Testis (tissue), 2 donors: ENCODE measurements around the gene FSTL4.

ENCODE experiments used
- POLR2A ChIP-seq: fragments of 450-650 bp; IDR thresholded peaks from one replicate; pipeline ENCODE4 v1.6.1; 2017; ENCODE audit warnings: antibody characterized with exemption, mild to moderate bottlenecking, moderate library complexity
- TF ChIP-seq, protein P1 (sequence below), 3 experiments: fragments of 450-650 bp in 2 of 3; fragments of 200-600 bp in 1 of 3; sonication (generic) in 1 of 3; IDR thresholded peaks; one replicate each; pipeline ENCODE4 v1.5.1; 2016 to 2019; ENCODE audit warnings: antibody characterized with exemption in 3 of 3, mild to moderate bottlenecking in 2 of 3, moderate library complexity in 1 of 3

DNA sequence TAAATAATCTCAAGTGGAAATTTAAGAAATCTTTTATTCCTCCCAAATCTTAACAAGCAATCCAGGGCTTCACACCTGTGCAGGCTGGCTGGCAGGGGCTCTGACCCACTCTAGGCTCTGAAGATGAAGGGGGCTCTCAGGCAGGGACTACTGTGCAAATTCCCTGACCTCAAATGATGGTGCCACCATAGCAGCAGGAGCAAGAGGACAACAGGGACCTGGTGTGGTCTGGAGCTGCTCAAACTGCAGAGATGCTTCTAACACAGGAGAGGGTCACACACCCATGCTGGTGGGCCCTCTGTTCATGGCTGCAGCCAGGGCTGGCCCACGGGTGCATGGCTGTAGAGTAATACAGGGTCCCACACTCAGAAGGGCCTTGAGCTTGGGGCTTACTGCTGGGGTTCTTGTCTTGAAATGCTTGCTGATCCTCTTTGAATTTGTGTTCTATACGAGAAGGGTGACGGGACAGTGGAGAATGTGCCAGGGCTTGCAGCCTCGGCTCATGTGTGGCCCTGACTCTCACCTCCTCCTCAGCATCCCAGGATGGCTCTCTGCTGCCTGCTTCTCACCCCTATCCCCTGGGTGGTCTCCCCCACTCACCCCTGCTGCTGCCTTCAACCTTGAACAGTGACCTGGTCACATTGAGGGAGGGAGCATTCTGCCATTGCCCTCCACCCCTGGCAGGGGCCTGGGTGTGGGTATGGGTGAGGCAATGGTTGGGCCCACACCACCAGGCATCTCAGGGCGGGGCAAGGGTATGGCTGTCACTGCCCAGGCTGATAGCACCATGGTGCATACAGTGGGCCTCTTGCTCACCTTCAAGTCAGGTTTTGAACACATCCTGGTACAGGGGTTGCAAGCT lies 191.7 kb downstream of the FSTL4 start:
- TF ChIP-seq, protein P1, sequence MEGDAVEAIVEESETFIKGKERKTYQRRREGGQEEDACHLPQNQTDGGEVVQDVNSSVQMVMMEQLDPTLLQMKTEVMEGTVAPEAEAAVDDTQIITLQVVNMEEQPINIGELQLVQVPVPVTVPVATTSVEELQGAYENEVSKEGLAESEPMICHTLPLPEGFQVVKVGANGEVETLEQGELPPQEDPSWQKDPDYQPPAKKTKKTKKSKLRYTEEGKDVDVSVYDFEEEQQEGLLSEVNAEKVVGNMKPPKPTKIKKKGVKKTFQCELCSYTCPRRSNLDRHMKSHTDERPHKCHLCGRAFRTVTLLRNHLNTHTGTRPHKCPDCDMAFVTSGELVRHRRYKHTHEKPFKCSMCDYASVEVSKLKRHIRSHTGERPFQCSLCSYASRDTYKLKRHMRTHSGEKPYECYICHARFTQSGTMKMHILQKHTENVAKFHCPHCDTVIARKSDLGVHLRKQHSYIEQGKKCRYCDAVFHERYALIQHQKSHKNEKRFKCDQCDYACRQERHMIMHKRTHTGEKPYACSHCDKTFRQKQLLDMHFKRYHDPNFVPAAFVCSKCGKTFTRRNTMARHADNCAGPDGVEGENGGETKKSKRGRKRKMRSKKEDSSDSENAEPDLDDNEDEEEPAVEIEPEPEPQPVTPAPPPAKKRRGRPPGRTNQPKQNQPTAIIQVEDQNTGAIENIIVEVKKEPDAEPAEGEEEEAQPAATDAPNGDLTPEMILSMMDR (IDR thresholded peaks at IDR 0.05): no peak
- no peak for TF ChIP-seq POLR2A
